Activated naive CD8-positive, alpha-beta T cell treated with anti-CD3 and anti-CD28 coated beads, Interleukin-2, amount 50 U/mL, for 16 hours (primary cell): ENCODE results near the gene UMODL1.

Experiments used
- DNase-seq: peaks from one replicate; pipeline ENCODE4 v3.0.0-alpha.2; 2020; ENCODE audit warnings: low read depth, low spot score

Gene UMODL1

GRCh38 chr21:42097860-42098454, 26.8 kb downstream of the UMODL1 start:
- no peak for DNase-seq

- no peak for DNase-seq
Measured at GRCh38 chr21:42098957-42099505, 27.9 kb downstream of the UMODL1 start.

GRCh38 chr21:42101246-42101645, 30.1 kb downstream of the UMODL1 start:
- no peak for DNase-seq

- no peak for DNase-seq
Measured at GRCh38 chr21:42102076-42102475, 31.0 kb downstream of the UMODL1 start.

GRCh38 chr21:42102526-42102925, 31.4 kb downstream of the UMODL1 start:
- DNase-seq, result no peak

GRCh38 chr21:42102991-42103390, 31.9 kb downstream of the UMODL1 start:
- DNase-seq, result no peak

GRCh38 chr21:42103843-42104242, 32.7 kb downstream of the UMODL1 start:
- DNase-seq, result no peak

- no peak for DNase-seq
Measured at GRCh38 chr21:42105476-42106315, 34.6 kb downstream of the UMODL1 start.

GRCh38 chr21:42106425-42106824, 35.3 kb downstream of the UMODL1 start:
- DNase-seq, result no peak

GRCh38 chr21:42107177-42107880, 36.2 kb downstream of the UMODL1 start:
- DNase-seq, result no peak

GRCh38 chr21:42107881-42108553, 36.9 kb downstream of the UMODL1 start:
- DNase-seq, result peak; percentile 31

GRCh38 chr21:42108554-42109340, 37.6 kb downstream of the UMODL1 start:
- no peak for DNase-seq

GRCh38 chr21:42109473-42109872, 38.4 kb downstream of the UMODL1 start:
- no peak for DNase-seq

GRCh38 chr21:42109873-42110525, 38.9 kb downstream of the UMODL1 start:
- DNase-seq, result no peak

GRCh38 chr21:42110691-42111469, 39.8 kb downstream of the UMODL1 start:
- DNase-seq, result no peak

GRCh38 chr21:42111470-42111743, 40.3 kb downstream of the UMODL1 start:
- no peak for DNase-seq

GRCh38 chr21:42111811-42112210, 40.7 kb downstream of the UMODL1 start:
- DNase-seq, result no peak

- no peak for DNase-seq
Measured at GRCh38 chr21:42112238-42112637, 41.1 kb downstream of the UMODL1 start.

- no peak for DNase-seq
Measured at GRCh38 chr21:42112857-42113256, 41.7 kb downstream of the UMODL1 start.

GRCh38 chr21:42113926-42114409, 42.9 kb downstream of the UMODL1 start:
- DNase-seq, result no peak
